Gastrocnemius medialis (tissue), 4 donors: ENCODE data around the gene PSMA8. TPM values are rescaled to one million over a fixed set of nuclear protein-coding genes. Genes with fewer than 3 reads are reported as not detected.
"Not testable (repeated sequence)": the region's sequence is repeated elsewhere in the genome, so short reads cannot be mapped to it uniquely, and the experiment has no call there.

Source experiments
- ATAC-seq, 2 donors: fragments of 150-250 bp; one replicate each; pipeline ENCODE4 v1.9.1; 2016
- DNase-seq, 2 donors: peaks; one replicate each; pipeline ENCODE4 v3.0.0-alpha.2; 2019
- H3K27ac ChIP-seq, 4 donors: fragments of 200-600 bp; sonication (generic); 1 replicate in 1 of 4; 2 replicates in 3 of 4; pipeline ENCODE4 v1.5.1; 2016 to 2018; ENCODE audit warnings: mild to moderate bottlenecking in 2 of 4, moderate library complexity in 1 of 4
- H3K27me3 ChIP-seq, 3 donors: fragments of 200-600 bp; sonication (generic) in 2 of 3; 1 replicate in 1 of 3; 2 replicates in 2 of 3; pipeline versions ENCODE4 v1.5.1 to v1.6.0; 2016 to 2019; ENCODE audit warnings: mild to moderate bottlenecking in 1 of 3, moderate library complexity in 1 of 3
- H3K36me3 ChIP-seq, 2 donors: fragments of 200-600 bp; sonication (generic) in 1 of 2; one replicate each; pipeline ENCODE4 v1.5.1; 2017 to 2018
- H3K4me1 ChIP-seq, 2 donors: fragments of 200-600 bp; sonication (generic) in 1 of 2; one replicate each; pipeline ENCODE4 v1.5.1; 2016 to 2017; ENCODE audit warnings: mild to moderate bottlenecking in 2 of 2
- H3K4me3 ChIP-seq, 4 donors: fragments of 200-600 bp; sonication (generic) in 3 of 4; 1 replicate in 1 of 4; 2 replicates in 3 of 4; pipeline ENCODE4 v1.5.1; 2016 to 2019; ENCODE audit warnings: mild to moderate bottlenecking in 2 of 4
- H3K9me3 ChIP-seq, 3 donors: fragments of 200-600 bp; sonication (generic) in 2 of 3; 1 replicate in 1 of 3; 2 replicates in 2 of 3; pipeline ENCODE4 v1.5.1; 2016 to 2019
- CTCF ChIP-seq, 5 experiments: fragments of 450-650 bp in 3 of 5; fragments of 200-600 bp in 2 of 5; sonication (generic) in 2 of 5; IDR thresholded peaks in 4 of 5; conservative IDR thresholded peaks in 1 of 5; 1 replicate in 4 of 5; 2 replicates in 1 of 5; pipeline ENCODE4 v1.5.1; 2016 to 2019; ENCODE audit warnings: antibody characterized with exemption in 5 of 5, mild to moderate bottlenecking in 3 of 5, moderate library complexity in 3 of 5
- POLR2A ChIP-seq, 2 donors: fragments of 450-650 bp; IDR thresholded peaks; one replicate each; pipeline ENCODE4 v1.6.1; 2017; ENCODE audit warnings: antibody characterized with exemption in 2 of 2, mild to moderate bottlenecking in 2 of 2, moderate library complexity in 2 of 2
- in situ Hi-C, 4 donors: fragments of 200-750 bp; cut with MboI; loops; one replicate each; pipeline versions ENCODE4 v1.15.0 to v1.8.0; 2017; ENCODE audit warnings: low sequenced_read_pairs in 4 of 4
- intact Hi-C: fragments of 100-400 bp; cut with DNase I; formaldehyde crosslinking; loops from one replicate; pipeline ENCODE4 v1.15.1; 2023; ENCODE audit warnings: low total_unique reads
- total RNA-seq, 4 donors: library from RNA; depleted of rRNA; stranded (reverse); fragments of >200 nt; gene quantifications; one replicate each; pipeline versions ENCODE4 v1.1.0 to v1.2.3, GENCODE V29; 2016

Gene PSMA8
- total RNA-seq, 4 donors from 2014 or later: not detected

DNA sequence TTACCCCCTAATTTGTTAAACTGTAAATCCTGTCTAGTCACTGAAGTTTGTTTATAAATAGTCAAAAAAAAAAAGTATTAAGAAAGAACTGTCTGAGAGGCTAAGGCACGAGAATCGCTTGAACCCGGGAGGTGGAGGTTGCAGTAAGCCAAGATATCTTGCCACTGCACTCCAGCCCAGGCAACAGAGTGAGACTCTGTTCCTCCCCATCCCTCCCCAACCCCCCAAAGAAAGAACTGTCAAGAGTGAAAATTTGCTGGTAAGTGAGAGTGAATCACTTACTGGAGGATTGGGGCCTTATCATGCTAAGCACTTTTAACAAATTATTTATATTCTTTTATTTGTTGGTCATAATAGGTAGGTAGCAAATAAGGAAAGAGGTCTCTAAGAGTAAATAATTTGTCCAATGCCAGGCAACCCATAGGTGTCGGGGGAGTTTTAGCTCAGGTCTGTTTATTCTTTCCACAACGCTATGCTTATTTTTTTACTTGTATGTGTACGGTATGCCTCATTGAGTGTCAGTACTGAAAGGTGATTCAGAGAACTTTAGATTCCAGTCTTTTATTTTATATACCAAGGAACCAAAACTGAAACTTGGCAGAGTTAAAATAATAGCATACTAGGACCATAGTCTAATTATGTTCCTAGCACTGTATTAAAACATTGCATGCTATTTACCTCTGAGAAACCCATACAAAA lies 95.0 kb downstream of the PSMA8 start:
- no peaks in the 10 kb centered on the region for H3K27me3 ChIP-seq
- no peak for TF ChIP-seq POLR2A (IDR thresholded peaks at IDR 0.05)
- no peak for TF ChIP-seq CTCF (IDR thresholded peaks at IDR 0.05 in 4 of 5, conservative IDR thresholded peaks at IDR 0.05 in 1 of 5)
- no peak overlapping the region for H3K27ac ChIP-seq
- H3K4me1 ChIP-seq: peaks cover 9 to 18% of the 10 kb centered on the region in 2 donors
- H3K9me3 ChIP-seq: no peaks in the 10 kb centered on the region
- no peak overlapping the region for H3K4me3 ChIP-seq
- in situ Hi-C loops: no loop called here
- DNase-seq (no peak), ATAC-seq (no peak)
- no peaks in the 10 kb centered on the region for H3K36me3 ChIP-seq
- intact Hi-C loops: no loop called here

- H3K4me1 ChIP-seq: peaks cover 8 to 15% of the 10 kb centered on the region in 2 donors
- ATAC-seq (no peak), DNase-seq (no peak)
- no peaks in the 10 kb centered on the region for H3K36me3 ChIP-seq
- no peak overlapping the region for H3K27ac ChIP-seq
- no peak overlapping the region for H3K4me3 ChIP-seq
- H3K27me3 ChIP-seq: no peaks in the 10 kb centered on the region
- H3K9me3 ChIP-seq: no peaks in the 10 kb centered on the region
- intact Hi-C loops: no loop called here
- in situ Hi-C loops: no loop called here
- no peak for TF ChIP-seq POLR2A (IDR thresholded peaks at IDR 0.05)
- TF ChIP-seq CTCF (IDR thresholded peaks at IDR 0.05 in 4 of 5, conservative IDR thresholded peaks at IDR 0.05 in 1 of 5): no peak
Measured at GRCh38 chr18:26230497-26230896, 96.8 kb downstream of the PSMA8 start.

DNA sequence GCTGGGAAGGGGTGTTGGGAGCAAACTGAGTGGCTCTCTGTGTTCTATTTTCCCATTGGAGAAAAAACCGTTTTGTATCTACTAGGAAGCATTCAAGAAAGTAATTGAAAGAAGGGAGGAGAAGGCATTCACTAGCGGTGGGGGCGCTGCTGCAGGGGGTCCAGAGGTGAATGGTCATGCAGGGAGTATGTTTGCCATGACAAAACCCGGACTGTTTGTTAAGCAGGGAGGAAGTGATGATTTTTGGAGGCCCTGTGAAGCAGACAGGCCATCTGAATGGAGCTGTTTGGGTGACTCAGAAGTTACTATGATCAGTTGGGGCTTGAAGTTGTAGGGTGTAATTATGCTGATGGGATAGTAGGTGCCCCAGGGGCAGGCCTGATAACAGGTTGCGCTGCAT lies 99.5 kb downstream of the PSMA8 start:
- H3K27ac ChIP-seq: no peak overlapping the region
- H3K4me1 ChIP-seq: peaks cover under 1% of the 10 kb centered on the region in 2 donors
- ATAC-seq (no peak), DNase-seq (no peak)
- TF ChIP-seq CTCF (IDR thresholded peaks at IDR 0.05 in 4 of 5, conservative IDR thresholded peaks at IDR 0.05 in 1 of 5) (no peak), POLR2A (IDR thresholded peaks at IDR 0.05) (no peak)
- intact Hi-C loops (no loop called here), in situ Hi-C loops (no loop called here)
- no peaks in the 10 kb centered on the region for H3K27me3 ChIP-seq
- H3K9me3 ChIP-seq: no peaks in the 10 kb centered on the region
- no peaks in the 10 kb centered on the region for H3K36me3 ChIP-seq
- no peak overlapping the region for H3K4me3 ChIP-seq

- ATAC-seq, intact Hi-C loops, H3K9me3 ChIP-seq, H3K27me3 ChIP-seq, H3K4me1 ChIP-seq, in situ Hi-C loops, H3K27ac ChIP-seq, H3K4me3 ChIP-seq, H3K36me3 ChIP-seq, DNase-seq: not testable (repeated sequence)
Measured at GRCh38 chr18:26237363-26237762, 103.7 kb downstream of the PSMA8 start.

DNA sequence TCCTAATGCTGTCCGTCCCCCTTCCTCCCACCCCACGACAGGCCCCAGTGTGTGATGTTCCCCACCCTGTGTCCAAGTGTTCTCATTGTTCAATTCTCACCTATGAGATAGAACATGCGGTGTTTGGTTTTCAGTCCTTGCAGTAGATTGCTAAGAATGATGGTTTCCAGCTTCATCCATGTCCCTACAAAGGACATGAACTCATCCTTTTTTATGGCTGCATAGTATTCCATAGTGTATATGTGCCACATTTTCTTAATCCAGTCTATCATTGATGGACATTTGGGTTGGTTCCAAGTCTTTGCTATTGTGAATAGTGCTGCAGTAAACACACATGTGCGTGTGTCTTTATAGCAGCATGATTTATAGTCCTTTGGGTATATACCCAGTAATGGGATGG lies 105.0 kb downstream of the PSMA8 start:
- H3K36me3 ChIP-seq, H3K27me3 ChIP-seq, H3K4me1 ChIP-seq, DNase-seq, H3K27ac ChIP-seq, H3K9me3 ChIP-seq, H3K4me3 ChIP-seq, in situ Hi-C loops, ATAC-seq, intact Hi-C loops: not testable (repeated sequence)

- H3K4me1 ChIP-seq, H3K9me3 ChIP-seq, H3K27ac ChIP-seq, ATAC-seq, H3K4me3 ChIP-seq, H3K27me3 ChIP-seq, H3K36me3 ChIP-seq, DNase-seq, in situ Hi-C loops, intact Hi-C loops: not testable (repeated sequence)
Measured at GRCh38 chr18:26242392-26242791, 108.7 kb downstream of the PSMA8 start.

Other genes starting within 250 kb of the PSMA8 start
- gene SS18, start 43.3 kb upstream of the PSMA8 start, total RNA-seq: 10 to 100 TPM; 17.3 to 25.7 (median 21.6) TPM
- 1 to 10 TPM; 5.1 to 9.2 (median 6.7) TPM for gene TAF4B, start 92.6 kb downstream of the PSMA8 start, total RNA-seq